GM12873 (cell line): ENCODE measurements around the gene TMPRSS5.

Experiments
- TF ChIP-seq, protein P1 (sequence below): IDR thresholded peaks from 2 replicates; pipeline ENCODE4 v1.5.1; 2012; ENCODE audit warnings: low read depth, mild to moderate bottlenecking, moderate library complexity, low read length, control low read depth; ENCODE audit not compliant: insufficient read depth; ENCODE audit errors: missing control alignments

TMPRSS5 gene

DNA sequence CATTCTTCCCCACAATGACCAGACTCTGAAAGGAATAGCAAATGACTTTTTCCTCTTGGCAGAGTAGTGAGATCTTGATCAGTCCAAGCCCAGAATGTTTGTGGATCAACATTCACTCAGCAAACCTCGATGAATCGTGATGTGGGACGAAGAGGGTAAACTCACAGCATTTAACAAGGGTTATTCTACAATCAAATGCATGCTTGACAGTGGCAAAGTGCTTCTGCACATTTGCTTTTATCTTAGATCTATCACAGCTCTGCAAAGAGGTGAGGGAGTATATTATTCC, 31.8 kb downstream of the TMPRSS5 start:
- TF ChIP-seq, protein P1, sequence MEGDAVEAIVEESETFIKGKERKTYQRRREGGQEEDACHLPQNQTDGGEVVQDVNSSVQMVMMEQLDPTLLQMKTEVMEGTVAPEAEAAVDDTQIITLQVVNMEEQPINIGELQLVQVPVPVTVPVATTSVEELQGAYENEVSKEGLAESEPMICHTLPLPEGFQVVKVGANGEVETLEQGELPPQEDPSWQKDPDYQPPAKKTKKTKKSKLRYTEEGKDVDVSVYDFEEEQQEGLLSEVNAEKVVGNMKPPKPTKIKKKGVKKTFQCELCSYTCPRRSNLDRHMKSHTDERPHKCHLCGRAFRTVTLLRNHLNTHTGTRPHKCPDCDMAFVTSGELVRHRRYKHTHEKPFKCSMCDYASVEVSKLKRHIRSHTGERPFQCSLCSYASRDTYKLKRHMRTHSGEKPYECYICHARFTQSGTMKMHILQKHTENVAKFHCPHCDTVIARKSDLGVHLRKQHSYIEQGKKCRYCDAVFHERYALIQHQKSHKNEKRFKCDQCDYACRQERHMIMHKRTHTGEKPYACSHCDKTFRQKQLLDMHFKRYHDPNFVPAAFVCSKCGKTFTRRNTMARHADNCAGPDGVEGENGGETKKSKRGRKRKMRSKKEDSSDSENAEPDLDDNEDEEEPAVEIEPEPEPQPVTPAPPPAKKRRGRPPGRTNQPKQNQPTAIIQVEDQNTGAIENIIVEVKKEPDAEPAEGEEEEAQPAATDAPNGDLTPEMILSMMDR = no peak

DNA sequence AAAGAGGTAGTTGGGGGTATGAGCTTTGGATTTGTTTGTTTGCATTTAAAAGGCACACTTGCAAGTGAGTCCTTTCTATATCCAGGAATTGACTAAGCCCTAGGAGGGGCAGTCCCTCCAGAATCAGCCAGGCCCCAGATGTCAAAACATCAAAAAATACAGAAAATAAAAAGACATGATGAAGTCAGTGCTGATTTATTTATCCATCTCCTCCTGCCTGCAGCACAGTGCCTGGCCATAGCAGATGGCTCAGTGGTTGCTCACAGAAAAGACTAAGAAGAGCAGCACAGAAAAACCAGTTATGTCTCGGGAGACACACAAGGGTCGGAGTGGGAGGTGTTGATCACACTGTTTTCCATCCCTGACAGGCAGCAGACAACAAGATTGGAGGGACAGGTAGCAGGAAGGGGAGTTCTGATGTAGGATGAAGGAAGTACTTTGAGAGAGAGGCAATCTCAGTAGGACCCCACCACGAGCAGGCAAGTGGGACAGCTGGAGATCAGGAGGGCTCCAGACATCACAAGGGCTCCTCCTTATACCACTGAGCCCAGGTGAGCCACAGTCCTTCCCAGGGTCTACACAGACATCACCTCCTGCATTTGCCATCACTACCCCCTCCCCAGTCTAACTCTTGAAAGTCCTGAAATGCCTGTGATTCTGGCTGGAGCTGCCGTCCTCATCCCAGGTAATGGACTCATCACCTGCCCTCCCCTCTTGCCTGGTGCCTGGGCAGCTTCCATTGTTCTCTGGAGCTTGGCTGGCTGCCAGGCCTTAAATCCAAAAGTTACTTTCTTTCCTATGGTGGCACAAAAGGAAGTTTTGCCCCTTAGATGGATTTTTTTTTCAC, 32.3 kb downstream of the TMPRSS5 start:
- TF ChIP-seq, protein P1 = no peak

DNA sequence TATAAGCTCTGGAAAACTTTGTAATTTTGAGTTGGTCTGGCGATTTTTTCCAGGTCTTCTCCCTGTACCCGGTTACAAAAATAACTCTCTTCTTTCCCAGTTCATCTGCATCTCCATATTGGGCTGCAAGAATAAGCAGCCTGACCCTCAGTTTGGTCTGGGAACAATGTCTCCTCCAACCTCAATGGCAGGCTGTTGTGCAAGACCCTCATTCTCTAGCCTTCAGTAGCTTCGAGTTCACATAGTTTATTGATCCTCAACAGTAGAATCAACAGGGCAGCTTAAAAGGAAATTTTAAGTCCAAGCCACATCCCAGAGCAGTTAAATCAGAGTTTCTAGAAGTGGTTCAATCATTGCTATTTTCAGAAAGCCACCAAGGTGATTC, 35.3 kb downstream of the TMPRSS5 start:
- TF ChIP-seq, protein P1 = no peak

DNA sequence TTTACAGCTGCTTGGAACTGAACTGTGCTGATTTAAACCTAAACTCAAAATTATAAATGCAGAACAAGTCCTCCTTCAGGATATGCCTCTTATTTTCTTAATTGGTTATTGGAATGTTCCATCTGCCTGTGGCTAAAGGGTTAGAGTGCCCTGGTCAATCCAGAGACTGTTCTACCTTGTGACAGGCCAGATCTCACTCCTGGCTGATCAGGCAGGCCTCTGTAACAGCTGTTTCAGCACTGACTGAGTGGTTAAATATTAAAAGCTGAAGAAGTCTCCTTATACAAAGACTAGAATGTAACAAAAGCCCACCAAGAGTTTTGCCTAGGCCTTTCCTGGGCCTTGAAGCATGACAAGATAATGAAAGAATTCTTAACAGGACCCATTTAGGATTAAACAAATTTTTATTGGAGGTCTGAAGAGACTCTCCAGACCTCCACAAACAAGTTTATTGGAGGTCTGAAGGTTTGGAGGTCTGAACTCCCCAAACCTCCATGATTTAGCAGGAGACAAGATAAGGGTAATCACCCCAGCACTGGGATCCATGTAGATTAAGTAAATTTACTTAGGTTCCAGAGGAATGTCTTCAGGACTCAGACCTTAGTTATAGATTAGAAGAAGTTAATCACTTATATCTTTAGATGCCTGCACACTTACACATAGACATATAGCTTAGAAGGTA, 35.8 kb downstream of the TMPRSS5 start:
- TF ChIP-seq, protein P1 = no peak

DNA sequence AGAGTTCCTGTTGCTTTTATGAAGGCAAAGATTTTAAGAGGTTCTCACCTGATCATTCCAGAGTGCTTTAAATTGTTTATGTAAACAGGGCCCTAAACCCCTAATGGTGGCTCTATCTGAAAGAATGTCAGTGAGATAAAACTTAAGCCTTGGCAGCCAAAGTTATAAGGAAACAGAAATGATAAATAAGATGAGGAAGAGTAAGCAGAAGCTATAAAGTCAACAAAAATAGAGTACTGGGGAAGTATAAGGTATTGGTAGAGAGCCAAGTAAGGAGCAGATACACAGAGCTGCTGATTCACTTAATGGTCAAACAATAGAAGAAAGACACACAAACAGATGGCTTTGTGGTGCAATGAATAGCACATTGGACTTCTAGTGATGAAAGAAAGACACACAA, 37.9 kb downstream of the TMPRSS5 start:
- TF ChIP-seq, protein P1 = no peak

DNA sequence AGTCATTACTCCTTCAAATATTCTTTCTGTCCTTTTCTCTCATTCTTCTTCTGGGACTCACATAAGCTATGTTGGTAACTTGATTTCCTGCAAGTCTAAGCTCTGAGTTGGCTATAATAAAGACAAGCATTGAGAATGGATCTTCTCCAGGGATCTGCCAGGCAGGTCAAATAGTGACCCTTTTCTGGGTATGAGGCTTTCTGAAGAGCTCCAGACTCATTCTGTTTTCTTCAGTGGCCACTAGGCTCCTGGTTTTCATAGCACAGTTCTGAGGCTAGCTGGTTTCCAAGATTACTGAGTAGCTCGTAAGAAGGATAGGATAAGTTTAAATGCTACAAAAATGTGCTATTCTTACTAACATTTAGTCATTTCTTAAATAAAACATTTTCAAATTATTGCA, 38.3 kb downstream of the TMPRSS5 start:
- TF ChIP-seq, protein P1 = no peak

DNA sequence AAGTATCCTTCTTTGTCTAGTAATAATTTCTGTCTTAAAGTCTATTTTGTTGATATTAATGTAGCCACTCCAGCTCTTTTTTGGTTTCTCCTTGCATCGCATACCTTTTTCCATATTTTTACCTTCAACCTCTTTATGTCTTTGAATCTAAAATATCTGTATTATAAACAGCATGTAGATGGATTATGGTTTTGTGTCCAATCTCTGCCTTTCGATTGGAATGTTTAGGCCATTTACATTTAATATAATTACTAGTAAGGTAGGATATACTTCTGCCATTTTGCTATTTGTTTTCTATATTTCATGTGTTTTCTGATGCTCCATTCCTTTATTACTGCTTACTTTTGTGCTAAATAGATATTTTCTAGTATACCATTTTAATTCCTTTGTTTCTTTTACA, 39.5 kb downstream of the TMPRSS5 start:
- TF ChIP-seq, protein P1 = no peak
